HG02840 (cell line): Measurements from ENCODE around the gene DPF3.

Experiments
- ATAC-seq: cut with Tn5 transposase; IDR thresholded peaks from one replicate; pipeline ENCODE4 v1.9.1; 2021; ENCODE audit warnings: mild to moderate bottlenecking, moderate library complexity, moderate number of reproducible peaks; ENCODE audit not compliant: unreplicated experiment, low FRiP score

The DPF3 gene

GRCh38 chr14:72893636-72894322 is at the start of gene DPF3:
Gene DPF3 (minus strand): TSS chr14:72894101. CDS start chr14:72894088, 13 bp downstream.
- peak; percentile 99 for ATAC-seq

GRCh38 chr14:72942934-72943333 is 49.0 kb upstream of the DPF3 start:
- no peak for ATAC-seq

- ATAC-seq, result no peak
These were observed 47.5 kb upstream of the DPF3 start for GRCh38 chr14:72941286-72941985.

- ATAC-seq, result no peak
These were observed 45.7 kb upstream of the DPF3 start for GRCh38 chr14:72939630-72940029.

- no peak for ATAC-seq
These were observed 39.0 kb upstream of the DPF3 start for GRCh38 chr14:72932893-72933292.

GRCh38 chr14:72929316-72930080 is 35.6 kb upstream of the DPF3 start:
- no peak for ATAC-seq

GRCh38 chr14:72928872-72929271 is 35.0 kb upstream of the DPF3 start:
- ATAC-seq, result no peak

GRCh38 chr14:72926292-72927028 is 32.6 kb upstream of the DPF3 start, which contains the start of gene DCAF4:
Gene DCAF4 (plus strand): TSS chr14:72926464. CDS start chr14:72937979, 11,515 bp downstream.
- ATAC-seq, result peak; percentile 98

GRCh38 chr14:72925815-72926291 is 32.0 kb upstream of the DPF3 start:
- ATAC-seq, result peak; percentile 16

- ATAC-seq, result no peak
These were observed 31.4 kb upstream of the DPF3 start for GRCh38 chr14:72925171-72925759.

- no peak for ATAC-seq
These were observed 30.4 kb upstream of the DPF3 start for GRCh38 chr14:72924337-72924736.

GRCh38 chr14:72921396-72921795 is 27.5 kb upstream of the DPF3 start:
- ATAC-seq, result no peak

- ATAC-seq, result no peak
These were observed 26.1 kb upstream of the DPF3 start for GRCh38 chr14:72920008-72920407.

GRCh38 chr14:72917094-72917802 is 23.3 kb upstream of the DPF3 start:
- ATAC-seq, result no peak

- no peak for ATAC-seq
These were observed 22.3 kb upstream of the DPF3 start for GRCh38 chr14:72916174-72916573.

GRCh38 chr14:72913809-72914208 is 19.9 kb upstream of the DPF3 start:
- no peak for ATAC-seq

GRCh38 chr14:72909163-72909562 is 15.3 kb upstream of the DPF3 start:
- no peak for ATAC-seq

GRCh38 chr14:72907886-72908285 is 14.0 kb upstream of the DPF3 start:
- no peak for ATAC-seq

- no peak for ATAC-seq
These were observed 13.0 kb upstream of the DPF3 start for GRCh38 chr14:72906879-72907278.
